Measurements from ENCODE around the gene ZDHHC16.

- TF ChIP-seq CTCF (IDR thresholded peaks at IDR 0.05): no peak
- no peak for TF ChIP-seq POLR2A (IDR thresholded peaks at IDR 0.05)
These were observed 44.6 kb downstream of the ZDHHC16 start for GRCh38 chr10:97490592-97490991.

Data from Peyer's patch (tissue), 4 donors.